Muscle of back (tissue), 11 donors: ENCODE results near the gene RLF. TPM values are rescaled to one million over a fixed set of nuclear protein-coding genes. Genes with fewer than 3 reads are reported as not detected.

Experiments used
- DNase-seq, 3 donors: peaks; one replicate each; pipeline versions ENCODE4 v3.0.0 to v3.0.0-alpha.2; 2013
- polyA plus RNA-seq, 10 donors: library from polyadenylated mRNA; unstranded; fragments of 120-200 nt; gene quantifications; one replicate each; pipeline ENCODE4 v1.2.1, GENCODE V29; 2013; ENCODE audit not compliant: insufficient read length in 10 of 10

The RLF gene
- polyA plus RNA-seq, 10 donors, result 12.7 to 22.3 (median 15.4) TPM

DNA sequence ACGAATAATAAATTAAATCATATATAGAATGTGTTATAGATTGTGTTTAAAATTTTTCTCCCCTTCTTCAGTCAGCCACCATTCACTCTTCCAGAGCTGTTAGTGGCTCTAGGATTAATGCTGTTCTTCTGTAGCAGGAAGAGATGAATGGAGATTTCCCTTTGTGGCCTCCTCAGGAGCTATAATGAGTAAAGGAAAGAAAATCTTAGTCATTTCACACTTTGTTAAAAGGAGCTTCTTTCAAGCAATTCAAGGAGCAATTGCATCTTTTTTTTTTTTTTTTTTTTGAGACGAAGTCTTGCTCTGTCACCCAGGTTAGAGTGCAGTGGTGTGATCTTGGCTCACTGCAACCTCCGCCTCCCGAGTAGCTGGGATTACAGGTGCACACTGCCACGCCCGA is 62.9 kb downstream of the RLF start:
- DNase-seq, result no peak

- DNase-seq, result no peak
These were observed 65.0 kb downstream of the RLF start for GRCh38 chr1:40226192-40226591.

DNA sequence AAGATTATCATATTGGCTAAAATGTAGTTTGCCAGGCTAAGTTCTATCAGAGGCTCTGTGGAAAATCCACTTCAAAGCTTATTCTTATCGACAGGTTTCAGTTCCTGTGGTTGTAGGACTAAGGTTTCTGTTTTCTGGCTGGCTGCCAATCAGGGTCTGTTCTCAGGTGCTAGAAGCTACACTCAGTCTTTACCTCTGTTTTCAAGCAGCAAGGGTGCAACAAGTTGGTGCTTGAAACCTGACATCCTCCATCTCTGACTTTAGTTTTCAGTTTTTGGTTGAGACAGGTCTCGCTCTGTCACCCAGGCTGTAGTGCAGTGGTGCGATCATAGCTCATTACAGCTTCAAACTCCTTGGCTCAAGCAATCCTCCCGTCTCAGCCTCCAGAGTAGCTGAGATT is 71.3 kb downstream of the RLF start:
- no peak for DNase-seq

GRCh38 chr1:40239626-40240025 is 78.4 kb downstream of the RLF start:
- no peak for DNase-seq

GRCh38 chr1:40240390-40240789 is 79.2 kb downstream of the RLF start:
- DNase-seq, result no peak

DNA sequence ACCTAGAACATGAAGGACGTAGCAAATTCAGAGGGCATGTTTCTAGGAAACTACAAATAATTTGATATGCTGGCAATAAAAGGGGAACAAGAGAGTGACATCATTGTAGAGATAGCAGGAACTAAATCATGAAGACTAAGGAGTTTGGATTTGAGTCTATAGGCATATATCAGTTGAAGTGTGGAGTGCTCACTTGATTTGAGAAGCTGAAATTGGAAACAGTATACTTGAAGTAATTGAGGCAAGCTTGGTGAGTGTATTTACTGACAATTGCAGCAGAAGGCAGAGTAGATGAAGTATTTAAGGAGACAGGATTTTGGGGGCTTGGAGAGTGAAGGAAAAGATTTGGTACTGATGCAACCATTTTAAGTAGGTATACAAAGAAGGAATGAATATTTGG is 80.2 kb downstream of the RLF start:
- DNase-seq, result no peak

- no peak for DNase-seq
These were observed 82.2 kb downstream of the RLF start for GRCh38 chr1:40243351-40243750.

GRCh38 chr1:40244138-40244744 is 83.1 kb downstream of the RLF start:
- no peak for DNase-seq

DNA sequence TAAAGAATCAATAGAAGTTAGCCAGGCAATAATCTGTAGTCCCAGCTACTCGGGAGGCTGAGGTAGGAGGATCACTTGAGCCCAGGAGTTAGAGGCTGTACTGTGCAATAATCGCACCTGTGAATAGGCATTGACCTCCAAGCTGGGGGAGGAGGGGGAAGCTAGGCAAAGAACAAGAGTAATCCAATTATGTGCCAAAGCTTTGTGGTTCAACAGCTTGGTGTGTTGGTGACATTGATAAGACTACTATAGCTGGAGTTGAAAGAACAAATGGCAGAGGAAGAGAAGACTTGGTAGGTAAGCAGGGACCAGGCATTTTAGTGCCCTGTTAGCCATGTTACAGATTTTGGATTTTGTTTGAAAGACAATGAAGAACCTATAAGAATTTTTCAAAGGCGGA is 84.5 kb downstream of the RLF start:
- DNase-seq, result no peak

- DNase-seq, result no peak
These were observed 86.5 kb downstream of the RLF start, which contains the start of gene TMCO2 for GRCh38 chr1:40247655-40248054. TSS of gene TMCO2 (plus strand) at chr1:40247937. CDS start at chr1:40247994, 57 bp downstream.

- no peak for DNase-seq
These were observed 87.2 kb downstream of the RLF start for GRCh38 chr1:40248412-40248811.

DNA sequence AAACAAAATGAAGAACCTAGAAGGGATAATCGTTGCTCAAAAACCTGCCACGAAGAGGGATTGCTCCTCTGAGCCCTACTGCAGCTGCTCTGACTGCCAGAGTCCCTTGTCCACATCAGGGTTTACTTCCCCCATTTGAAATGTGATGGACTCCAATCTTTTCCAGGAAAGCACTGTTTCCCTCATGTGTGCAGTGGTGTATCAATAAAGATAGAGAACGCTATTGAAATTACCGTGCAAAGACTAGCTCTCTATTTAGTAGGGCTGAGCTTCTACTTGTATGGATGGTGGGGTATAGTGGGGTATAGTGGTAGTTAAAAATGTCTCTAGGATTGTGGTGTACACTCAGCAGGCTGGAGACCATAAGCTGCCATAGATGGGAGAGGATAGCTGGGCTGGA is 90.3 kb downstream of the RLF start:
- DNase-seq, result no peak

DNA sequence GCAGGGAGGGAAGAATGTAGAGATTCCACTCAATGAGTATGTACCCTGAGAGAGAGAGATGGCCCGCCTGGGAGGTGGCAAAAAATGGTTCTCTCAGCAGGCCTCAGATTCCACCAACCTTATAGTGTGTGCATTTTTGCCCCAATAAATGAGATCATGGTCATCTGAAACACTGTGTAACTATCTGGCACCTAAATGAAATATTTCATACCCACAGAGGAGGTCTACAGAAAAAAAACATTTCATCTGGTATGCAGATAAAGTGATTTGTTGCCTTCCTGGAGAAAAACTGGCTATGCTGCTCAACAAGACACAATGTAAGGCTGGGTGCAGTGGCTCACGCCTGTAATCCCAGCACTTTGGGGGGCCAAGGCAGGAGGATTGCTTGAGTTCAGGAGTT is 91.4 kb downstream of the RLF start:
- DNase-seq, result no peak

DNA sequence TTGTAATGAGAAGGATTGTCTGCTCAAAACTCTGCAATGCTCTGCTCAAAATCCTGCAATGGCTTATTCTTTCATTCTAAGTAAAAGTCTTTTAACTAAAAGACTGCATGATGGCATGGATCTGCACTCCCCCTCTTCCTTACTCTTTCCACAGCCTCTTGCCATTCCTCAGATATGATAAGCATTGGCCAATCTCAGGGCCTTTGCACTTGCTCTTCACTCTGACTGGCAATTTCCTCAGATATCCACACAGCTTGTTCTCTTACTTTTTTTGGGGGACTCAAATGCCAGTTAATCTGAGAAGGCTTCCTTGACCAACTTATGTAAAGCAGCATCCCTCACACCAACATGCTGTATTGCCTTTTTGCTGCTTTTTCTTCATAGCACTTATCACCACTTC is 94.0 kb downstream of the RLF start:
- DNase-seq, result no peak

GRCh38 chr1:40256401-40257084 is 95.4 kb downstream of the RLF start:
- DNase-seq, result no peak

GRCh38 chr1:40257313-40257687 is 96.1 kb downstream of the RLF start:
- no peak for DNase-seq

- peak; percentile 98 for DNase-seq
These were observed 96.7 kb downstream of the RLF start, which contains the start of gene ZMPSTE24 for GRCh38 chr1:40257688-40258444. TSS of gene ZMPSTE24 (plus strand) at chr1:40258236. CDS start at chr1:40258272, 36 bp downstream.

GRCh38 chr1:40258445-40258769 is 97.2 kb downstream of the RLF start:
- DNase-seq, result peak in 1 of 3 donors; percentile 9

- no peak for DNase-seq
These were observed 103.2 kb downstream of the RLF start for GRCh38 chr1:40264354-40264781.

DNA sequence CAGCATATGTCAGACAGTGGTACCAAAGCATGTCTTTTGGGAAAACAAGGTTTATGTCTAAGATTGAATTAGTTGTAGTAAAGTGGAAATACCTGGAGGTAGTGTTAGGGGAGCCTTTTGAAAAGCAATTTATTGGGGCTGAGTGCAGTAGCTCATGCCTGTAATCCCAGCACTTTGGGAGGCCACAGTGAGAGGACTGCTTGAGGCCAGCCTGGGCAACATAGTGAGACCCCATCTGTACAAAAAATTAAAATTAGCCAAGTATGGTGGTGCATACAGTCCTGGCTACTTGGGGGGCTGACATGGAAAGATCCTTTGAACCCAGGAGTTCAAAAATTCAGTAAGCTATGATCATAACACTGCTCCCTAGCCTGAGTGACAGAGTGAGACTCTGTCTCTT is 104.1 kb downstream of the RLF start:
- DNase-seq, result no peak

DNA sequence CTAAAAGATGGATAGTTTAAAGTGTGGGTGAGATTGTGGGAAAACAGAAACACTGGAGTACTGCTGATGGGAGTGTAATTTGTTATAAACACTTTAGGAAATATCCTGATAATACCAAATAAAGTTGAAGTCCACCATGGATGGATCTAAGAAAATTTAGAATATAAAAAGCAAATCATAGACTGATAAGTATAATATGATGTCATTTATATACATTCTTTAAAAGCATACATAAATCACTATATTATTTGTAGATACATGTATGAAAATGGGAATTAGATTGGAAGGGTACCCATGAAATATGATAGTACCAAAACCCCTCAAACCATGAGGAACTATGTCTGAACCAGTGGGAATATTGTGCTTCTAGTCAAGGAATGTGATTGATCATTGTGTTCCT is 104.7 kb downstream of the RLF start:
- DNase-seq, result no peak

DNA sequence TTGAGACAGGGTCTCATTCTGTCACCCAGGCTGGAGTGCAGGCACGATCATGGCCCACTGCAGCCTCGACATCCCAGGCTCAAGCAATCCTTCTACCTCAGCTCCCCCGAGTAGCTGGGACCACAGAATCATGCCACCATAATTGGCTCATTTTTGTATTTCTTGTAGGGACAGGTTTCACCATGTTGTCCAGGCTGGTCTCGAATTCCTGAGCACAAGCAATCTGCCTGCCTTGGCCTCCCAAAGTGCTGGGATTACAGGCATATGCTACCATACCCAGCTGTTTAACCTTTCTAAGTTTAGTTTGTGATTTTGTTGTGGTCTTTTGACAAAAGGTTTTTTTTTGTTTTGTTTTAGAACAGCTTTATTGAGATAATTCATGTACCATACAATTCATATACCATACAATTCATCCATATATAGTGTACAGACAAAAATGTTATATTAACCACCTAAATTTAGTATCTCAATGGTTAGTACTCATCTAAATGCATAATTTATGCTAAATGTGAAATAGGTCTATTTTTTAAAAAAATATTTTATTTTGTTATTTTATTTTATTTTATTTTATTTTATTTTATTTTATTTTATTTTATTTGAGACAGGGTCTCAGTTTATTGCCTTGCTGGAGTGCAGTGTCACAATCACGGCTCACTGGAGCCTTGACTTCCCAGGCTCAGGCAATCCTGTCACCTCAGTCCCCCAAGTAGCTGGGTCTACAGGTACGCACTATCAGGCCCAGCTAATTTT is 105.8 kb downstream of the RLF start:
- DNase-seq, result no peak
